GM23338 (cell line): ENCODE measurements around the gene RBL1.

Experiments used
- CREB1 ChIP-seq: fragments of 250-450 bp; sonication (Bioruptor Pico); IDR thresholded peaks from 2 replicates; pipeline ENCODE4 v1.5.0; 2020; ENCODE audit warnings: low read depth, mild to moderate bottlenecking, moderate library complexity
- CTCF ChIP-seq, 2 experiments: fragments of 200-600 bp in 1 of 2; sonication (generic) in 1 of 2; conservative IDR thresholded peaks; 2 replicates each; pipeline versions ENCODE4 v1.5.1 to v1.6.1; 2016 to 2017; ENCODE audit warnings: antibody characterized with exemption in 2 of 2, low read depth in 2 of 2, mild to moderate bottlenecking in 2 of 2, moderate library complexity in 1 of 2
- ETS1 ChIP-seq: IDR thresholded peaks from 2 replicates; pipeline ENCODE4 v1.6.1; 2016; ENCODE audit warnings: antibody characterized with exemption
- EZH2 ChIP-seq: fragments of 200-600 bp; sonication (generic); IDR thresholded peaks from one replicate; pipeline ENCODE4 v1.8.0; 2017; ENCODE audit warnings: antibody characterized with exemption, mild to moderate bottlenecking, low read depth; ENCODE audit not compliant: unreplicated experiment
- JUNB ChIP-seq: IDR thresholded peaks from one replicate; pipeline ENCODE4 v1.6.1; 2016; ENCODE audit warnings: antibody characterized with exemption; ENCODE audit not compliant: unreplicated experiment
- NANOG ChIP-seq: IDR thresholded peaks from 2 replicates; pipeline ENCODE4 v1.6.1; 2016; ENCODE audit warnings: antibody characterized with exemption, borderline replicate concordance
- POLR2AphosphoS5 ChIP-seq: IDR thresholded peaks from 2 replicates; pipeline ENCODE4 v1.6.1; 2016; ENCODE audit warnings: antibody characterized with exemption, low read depth
- REST ChIP-seq: IDR thresholded peaks from one replicate; pipeline ENCODE4 v1.6.1; 2018; ENCODE audit warnings: antibody characterized with exemption; ENCODE audit not compliant: unreplicated experiment
- STAT1 ChIP-seq: IDR thresholded peaks from one replicate; pipeline ENCODE4 v1.6.1; 2016; ENCODE audit warnings: antibody characterized with exemption; ENCODE audit not compliant: unreplicated experiment
- ZNF114 ChIP-seq: fragments of 250-450 bp; sonication (Bioruptor Pico); IDR thresholded peaks from 2 replicates; pipeline ENCODE4 v1.5.0; 2020; ENCODE audit warnings: mild to moderate bottlenecking, moderate library complexity

GRCh38 chr20:37096415-37097041, 731 bp upstream of the RBL1 start:
- no peak for TF ChIP-seq CTCF (conservative IDR thresholded peaks at IDR 0.05; ENCODE audit: low read depth in 2 of 2)
- TF ChIP-seq EZH2, result no peak
- TF ChIP-seq POLR2AphosphoS5, result no peak
- TF ChIP-seq NANOG, result no peak
- TF ChIP-seq REST, result no peak
- TF ChIP-seq ZNF114, result no peak
- TF ChIP-seq ETS1, result no peak
- no peak for TF ChIP-seq CREB1 (CRISPR knock-in tag)
- no peak for TF ChIP-seq JUNB
- no peak for TF ChIP-seq STAT1
